GM11168 (cell line): ENCODE data around the gene DENND2A.

Experiments used
- in situ Hi-C: fragments of 300-500 bp; cut with MboI; formaldehyde crosslinking; loops from one replicate; pipeline ENCODE4 v1.12.0; 2022; ENCODE audit warnings: low sequenced_read_pairs; ENCODE audit not compliant: unreplicated experiment

The DENND2A gene

DNA sequence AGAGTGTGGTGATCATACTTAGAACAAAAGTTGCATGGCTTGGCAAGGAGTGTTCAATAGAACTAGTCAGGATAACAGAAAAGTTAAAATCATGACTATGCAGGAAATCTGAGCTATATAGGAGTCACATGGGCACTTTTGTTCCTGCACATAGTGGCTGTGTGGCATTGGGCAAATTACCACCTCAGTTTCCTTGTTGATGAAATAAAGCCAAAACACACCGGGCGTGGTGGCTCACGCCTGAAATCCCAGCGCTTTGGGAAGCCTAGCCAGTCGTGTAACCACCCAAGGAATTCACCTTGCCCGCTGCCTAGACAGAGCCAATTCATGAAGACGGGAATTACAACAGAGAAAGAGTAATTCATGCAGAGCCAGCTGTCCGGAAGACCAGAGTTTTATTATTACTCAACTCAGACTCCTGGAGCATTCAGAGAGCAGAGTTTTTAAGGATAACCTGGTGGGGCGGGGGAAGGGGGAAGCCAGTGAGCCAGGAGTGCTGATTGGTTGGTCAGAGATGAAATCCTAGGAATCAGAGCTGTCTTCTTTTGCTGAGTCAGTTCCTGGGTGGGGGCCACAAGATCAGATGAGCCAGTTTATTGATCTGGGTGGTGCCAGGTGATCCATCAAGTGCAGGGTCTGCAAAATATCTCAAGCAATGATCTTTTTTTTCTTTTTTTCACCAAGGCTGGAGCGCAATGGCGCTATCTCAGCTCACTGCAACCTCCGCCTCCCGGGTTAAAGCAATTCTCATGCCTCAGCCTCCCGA lies 154.9 kb downstream of the DENND2A start:
- in situ Hi-C loops: no loop called here

GRCh38 chr7:140484951-140485499 lies 155.6 kb downstream of the DENND2A start:
- in situ Hi-C loops: no loop called here

DNA sequence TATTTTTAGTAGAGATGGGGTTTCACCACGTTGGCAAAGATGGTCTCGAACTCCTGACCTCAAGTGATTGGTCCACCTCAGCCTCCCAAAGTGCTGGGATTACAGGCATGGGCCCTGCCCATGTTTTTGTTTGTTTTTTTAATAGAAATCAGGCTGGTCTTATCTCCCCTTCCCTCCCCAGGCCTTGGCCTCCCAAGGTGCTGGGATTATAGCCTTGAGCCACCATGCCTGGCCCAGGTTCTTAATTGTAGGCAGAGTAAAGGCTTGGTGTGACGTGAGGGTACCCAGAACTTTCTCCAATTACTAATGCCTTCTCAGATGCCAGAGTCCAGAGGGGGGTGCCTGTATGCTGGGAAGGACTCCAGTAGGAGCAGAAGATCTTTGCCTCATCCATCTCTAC lies 156.1 kb downstream of the DENND2A start:
- in situ Hi-C loops: no loop called here

GRCh38 chr7:140479739-140480084 lies 160.9 kb downstream of the DENND2A start:
- in situ Hi-C loops: no loop called here

- in situ Hi-C loops: no loop called here
Observed at GRCh38 chr7:140479062-140479738, 161.4 kb downstream of the DENND2A start, which contains the start of gene MKRN1. Gene MKRN1, minus strand, starts transcription at chr7:140479505. Its CDS starts 161 bp downstream, at chr7:140479344.

GRCh38 chr7:140478246-140479061 lies 162.2 kb downstream of the DENND2A start:
- in situ Hi-C loops: no loop called here

- in situ Hi-C loops: no loop called here
Observed at GRCh38 chr7:140476698-140477261, 163.8 kb downstream of the DENND2A start.

- in situ Hi-C loops: no loop called here
Observed at GRCh38 chr7:140475747-140476333, 164.8 kb downstream of the DENND2A start.
